OCI-M2 (cell line): ENCODE measurements around the gene ELMO3.
A peak's percentile ranks its signal among the peaks of the same experiment; 100 is the strongest.

Experiments used
- DNase-seq: peaks from one replicate; lab custom pipeline; 2025; ENCODE audit not compliant: unreplicated experiment; lab: John Stamatoyannopoulos, UW

Gene ELMO3

GRCh38 chr16:67216612-67217490, 17.9 kb downstream of the ELMO3 start:
- DNase-seq = no peak

GRCh38 chr16:67223992-67224391, 25.1 kb downstream of the ELMO3 start:
- DNase-seq = no peak

DNA sequence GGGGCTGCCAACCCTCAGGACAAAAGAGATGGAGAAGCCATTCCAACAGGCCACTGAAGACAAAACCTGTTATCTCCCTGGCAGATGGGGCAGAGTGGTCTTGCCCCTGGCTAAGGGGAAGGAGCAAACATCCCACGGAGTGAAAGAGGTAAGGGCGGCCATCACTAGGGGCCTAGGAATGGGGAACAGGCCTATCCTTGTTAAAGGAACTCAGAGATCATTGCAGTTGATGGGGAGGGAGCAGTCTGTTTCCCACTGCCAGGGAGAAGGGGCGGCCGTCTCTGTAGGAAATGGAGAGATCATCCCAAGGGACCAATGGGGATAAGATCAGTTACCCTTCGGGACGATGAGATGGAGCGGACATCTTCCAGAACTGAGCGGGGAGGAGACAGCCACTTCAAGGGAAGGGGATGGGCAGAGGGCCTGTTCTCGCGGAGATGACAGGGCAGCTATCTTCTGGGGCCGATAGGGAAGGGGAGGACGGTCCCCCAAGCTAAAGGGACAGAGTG, 27.4 kb downstream of the ELMO3 start:
- no peak for DNase-seq

DNA sequence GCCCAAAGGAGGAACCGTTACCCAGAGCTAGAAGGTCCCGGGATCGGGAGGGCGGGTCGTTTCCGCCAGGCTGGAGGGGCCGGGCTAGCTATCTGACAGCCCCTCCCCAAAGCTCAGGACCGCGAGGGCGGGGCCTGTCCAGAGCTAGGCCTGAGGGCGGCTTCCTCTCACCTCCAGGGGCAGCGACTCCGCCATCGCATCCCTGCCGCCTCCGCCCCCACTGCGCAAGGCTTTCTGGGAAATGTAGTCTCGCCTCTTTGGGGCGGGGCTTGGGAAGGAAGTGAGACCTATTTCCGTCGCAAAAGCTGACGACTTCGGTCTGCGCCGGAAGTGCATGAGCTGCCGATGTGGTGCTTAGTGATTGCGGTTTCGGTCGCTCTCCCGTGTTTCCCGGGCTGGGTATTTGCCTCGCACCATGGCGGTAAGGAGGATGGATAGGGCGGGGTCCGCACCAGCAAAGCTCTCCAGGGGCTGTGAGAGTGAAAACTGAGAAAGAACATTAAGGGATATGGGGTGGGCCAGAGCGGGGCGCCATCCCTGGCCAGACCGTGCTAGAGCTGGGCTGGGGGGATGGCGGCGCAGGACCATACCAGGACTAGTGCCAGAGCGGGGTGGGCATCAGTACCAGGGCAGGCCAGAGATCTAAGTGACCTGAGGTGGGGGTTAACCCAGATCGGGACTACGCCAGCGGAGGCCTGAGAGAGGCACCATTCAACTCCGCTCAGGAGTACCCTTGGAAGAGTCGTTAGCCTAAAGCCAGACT, 28.1 kb downstream of the ELMO3 start, which contains the start of gene TMEM208:
Gene TMEM208 (plus strand): TSS at position 327 of the 763 bp plus-strand sequence. CDS start 89 bp downstream, at position 416.
- peak; percentile 71 for DNase-seq

GRCh38 chr16:67227567-67227921, 28.6 kb downstream of the ELMO3 start:
- DNase-seq = no peak

DNA sequence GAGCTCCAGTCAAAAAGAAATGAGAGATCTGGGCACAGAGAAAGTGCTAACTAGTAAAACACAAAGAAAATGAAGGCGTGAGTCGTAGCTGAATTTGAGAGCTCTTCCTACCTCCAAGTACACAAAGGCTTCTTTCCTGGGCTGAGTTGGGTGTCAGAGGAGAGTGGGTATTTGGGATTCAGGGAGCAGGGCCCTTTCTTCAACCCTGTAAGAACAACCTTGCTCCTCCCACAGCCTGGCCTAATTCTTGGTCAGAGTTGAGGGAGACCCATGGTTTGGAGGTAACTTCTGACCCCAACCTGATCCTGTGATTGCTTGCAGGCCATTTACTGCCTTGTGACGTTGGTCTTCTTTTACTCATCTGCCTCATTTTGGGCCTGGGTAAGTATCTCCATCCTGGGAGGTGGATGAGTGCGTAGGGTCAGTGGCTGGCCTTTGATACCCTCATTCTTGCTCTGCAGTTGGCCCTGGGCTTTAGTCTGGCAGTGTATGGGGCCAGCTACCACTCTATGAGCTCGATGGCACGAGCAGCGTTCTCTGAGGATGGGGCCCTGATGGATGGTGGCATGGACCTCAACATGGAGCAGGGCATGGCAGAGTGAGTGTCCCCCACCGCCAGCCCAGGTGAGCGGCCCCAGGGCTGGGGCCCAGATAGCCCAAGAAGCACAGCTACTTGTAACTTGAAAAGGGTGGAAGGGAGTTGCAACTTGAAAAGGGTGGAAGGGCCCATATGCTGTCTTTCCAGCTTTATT, 29.3 kb downstream of the ELMO3 start:
- DNase-seq = no peak

- DNase-seq = no peak
Measured at GRCh38 chr16:67228905-67229304, 30.0 kb downstream of the ELMO3 start.

- DNase-seq = no peak
Measured at GRCh38 chr16:67229906-67230808, 31.2 kb downstream of the ELMO3 start.

DNA sequence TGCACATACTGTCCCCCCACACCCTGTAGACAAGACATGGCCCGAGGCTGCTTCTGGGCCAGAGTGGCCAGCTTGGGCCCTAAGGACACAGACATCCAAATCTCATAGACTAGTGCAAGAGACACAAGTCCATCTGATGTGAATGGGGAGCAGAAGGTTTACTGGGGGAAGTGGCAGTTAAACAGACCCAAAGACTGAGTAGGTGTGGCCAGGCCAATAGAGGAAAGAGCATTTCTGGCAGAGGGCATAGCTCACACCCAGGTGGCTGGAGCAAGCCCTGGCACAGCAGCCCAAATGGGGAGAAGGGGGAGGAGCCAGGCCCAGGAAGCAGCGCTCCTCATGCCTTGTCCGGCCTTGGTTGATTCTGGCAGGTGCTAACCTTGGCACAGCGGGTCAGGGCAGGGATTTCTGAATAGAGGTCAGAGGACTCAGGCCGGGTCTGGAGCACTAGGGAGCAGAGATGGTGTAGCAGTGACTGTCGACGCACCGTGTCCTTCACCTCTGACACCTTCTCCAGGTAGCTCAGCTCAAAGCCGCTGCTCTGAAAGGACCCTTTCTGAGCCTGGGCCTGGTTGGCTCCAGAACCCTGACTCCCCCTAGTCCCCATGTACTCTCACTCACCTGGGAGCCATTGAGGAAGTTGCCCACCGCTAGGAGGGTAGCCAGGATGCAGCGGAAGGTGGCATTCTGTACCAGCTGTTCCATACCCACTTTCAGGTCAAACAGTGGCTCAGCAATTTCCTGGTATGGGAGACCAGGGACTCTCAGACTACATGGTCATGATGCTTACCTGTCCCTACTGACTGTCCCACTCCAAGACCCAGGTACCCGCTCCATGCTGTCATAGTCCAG, 32.1 kb downstream of the ELMO3 start:
- DNase-seq = no peak

GRCh38 chr16:67233596-67233995, 34.7 kb downstream of the ELMO3 start:
- DNase-seq = no peak

GRCh38 chr16:67234180-67234597, 35.3 kb downstream of the ELMO3 start:
- no peak for DNase-seq

DNA sequence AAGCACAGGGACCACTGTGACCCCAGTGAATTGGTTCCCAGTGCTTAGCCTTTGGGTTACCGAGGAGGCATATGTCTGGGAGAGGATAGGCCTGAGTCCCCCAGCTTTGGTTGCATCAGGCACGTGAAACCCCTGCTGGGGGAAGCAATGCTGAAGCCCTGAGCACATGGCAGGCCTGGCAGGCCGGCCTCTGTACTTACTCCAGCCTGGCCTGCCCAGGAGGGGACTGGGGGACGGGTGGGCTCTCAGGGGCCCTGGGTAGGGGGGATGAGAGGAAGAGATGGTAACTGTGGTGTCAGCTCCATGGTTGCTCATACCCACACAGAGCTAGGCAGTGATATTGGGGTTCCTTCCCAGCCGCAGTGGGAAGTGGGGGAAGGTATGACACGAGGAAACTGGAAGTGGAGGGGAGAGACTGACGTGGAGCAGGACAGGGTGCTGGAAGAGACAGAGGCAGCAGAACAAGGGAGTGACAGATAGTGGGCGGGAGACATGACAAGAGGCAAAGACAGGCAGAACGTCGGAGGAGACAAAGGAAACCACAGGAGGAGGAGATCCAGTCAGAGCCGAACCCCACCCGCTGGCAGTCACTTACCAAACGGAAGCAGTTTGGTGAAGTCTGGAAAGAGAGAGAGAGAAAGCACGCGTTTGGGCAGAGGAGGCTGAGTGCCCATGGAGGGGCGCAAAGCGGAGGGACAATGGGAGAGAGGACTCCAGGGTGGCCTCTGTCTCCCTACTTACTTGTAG, 37.1 kb downstream of the ELMO3 start:
- no peak for DNase-seq

- no peak for DNase-seq
Measured at GRCh38 chr16:67236563-67237395, 37.8 kb downstream of the ELMO3 start.

- no peak for DNase-seq
Measured at GRCh38 chr16:67237396-67238277, 38.7 kb downstream of the ELMO3 start.

DNA sequence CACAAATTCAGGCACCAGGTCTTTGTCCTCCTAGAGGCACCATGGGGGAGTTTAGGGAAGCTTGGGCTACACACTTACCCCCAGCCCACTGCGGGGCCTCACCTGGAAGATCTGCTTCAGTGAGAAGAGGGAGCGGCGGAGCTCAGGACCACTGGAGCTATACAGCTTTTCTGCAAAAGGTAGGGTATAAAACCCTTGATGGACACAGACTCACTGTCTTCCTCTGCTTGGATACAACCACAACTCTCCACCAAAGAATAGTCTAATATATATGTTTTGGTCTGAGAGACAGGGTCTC, 39.3 kb downstream of the ELMO3 start:
- no peak for DNase-seq

GRCh38 chr16:67238806-67239470, 40.0 kb downstream of the ELMO3 start:
- no peak for DNase-seq
